GM23338 (cell line): ENCODE measurements around the gene MOGAT1. TPM values are rescaled to one million over a fixed set of nuclear protein-coding genes. Genes with fewer than 3 reads are reported as not detected.

Experiments used
- ATAC-seq: fragments of 200-7000 bp; cut with Tn5 transposase; 3 replicates; pipeline ENCODE4 v1.9.1; 2020
- DNase-seq: peaks from one replicate; pipeline ENCODE4 v3.0.0-alpha.2; 2015; ENCODE audit warnings: low spot score
- H2AFZ ChIP-seq: fragments of 200-600 bp; sonication (generic); 2 replicates; pipeline ENCODE4 v1.8.0; 2016; ENCODE audit warnings: antibody characterized with exemption, mild to moderate bottlenecking, moderate library complexity
- H3F3A ChIP-seq: fragments of 200-600 bp; sonication (generic); replicated peaks from 2 replicates; pipeline ENCODE4 v1.8.0; 2017; ENCODE audit warnings: antibody characterized with exemption, mixed run types, low read depth
- H3K27ac ChIP-seq: fragments of 200-600 bp; sonication (generic); 2 replicates; pipeline ENCODE4 v1.6.1; 2016; ENCODE audit warnings: low read depth
- H3K27me3 ChIP-seq: fragments of 200-600 bp; sonication (generic); 2 replicates; pipeline ENCODE4 v1.8.0; 2016; ENCODE audit warnings: mild to moderate bottlenecking, mixed run types, moderate library complexity; ENCODE audit not compliant: insufficient read depth
- H3K36me3 ChIP-seq: fragments of 200-600 bp; sonication (generic); 2 replicates; pipeline ENCODE4 v1.8.0; 2016; ENCODE audit warnings: mild to moderate bottlenecking; ENCODE audit not compliant: insufficient read depth
- H3K4me1 ChIP-seq: fragments of 200-600 bp; sonication (generic); 2 replicates; pipeline ENCODE4 v1.8.0; 2016; ENCODE audit warnings: mild to moderate bottlenecking, moderate library complexity; ENCODE audit not compliant: insufficient read depth
- H3K4me2 ChIP-seq: fragments of 200-600 bp; sonication (generic); 2 replicates; pipeline ENCODE4 v1.7.1; 2017; ENCODE audit warnings: mixed run types
- H3K4me3 ChIP-seq: fragments of 200-600 bp; sonication (generic); 2 replicates; pipeline ENCODE4 v1.6.1; 2016; ENCODE audit warnings: mixed run types
- H3K79me2 ChIP-seq: fragments of 200-600 bp; sonication (generic); replicated peaks from 2 replicates; pipeline ENCODE4 v1.8.0; 2017; ENCODE audit warnings: mild to moderate bottlenecking; ENCODE audit not compliant: insufficient read depth
- H3K9me2 ChIP-seq: fragments of 200-600 bp; sonication (generic); 2 replicates; pipeline ENCODE4 v1.8.0; 2017; ENCODE audit not compliant: insufficient read depth
- H4K20me1 ChIP-seq: fragments of 200-600 bp; sonication (generic); replicated peaks from 2 replicates; pipeline ENCODE4 v1.8.0; 2017; ENCODE audit warnings: mild to moderate bottlenecking; ENCODE audit not compliant: insufficient read depth
- H3K27ac Mint-ChIP-seq: 2 replicates; pipeline ENCODE4 v1.8.0; 2020; ENCODE audit warnings: inconsistent platforms, mild to moderate bottlenecking, moderate library complexity, mixed read lengths
- H3K27me3 Mint-ChIP-seq: 3 replicates; pipeline ENCODE4 v1.8.0; 2022; ENCODE audit warnings: low read depth, mild to moderate bottlenecking, moderate library complexity, mixed read lengths, inconsistent platforms; ENCODE audit not compliant: insufficient read depth, poor library complexity
- H3K36me3 Mint-ChIP-seq: 3 replicates; pipeline ENCODE4 v1.8.0; 2021; ENCODE audit warnings: low read depth, mild to moderate bottlenecking, inconsistent platforms, moderate library complexity, mixed read lengths
- H3K4me1 Mint-ChIP-seq: 3 replicates; pipeline ENCODE4 v1.8.0; 2020; ENCODE audit warnings: mild to moderate bottlenecking, inconsistent platforms, mixed read lengths
- H3K4me3 Mint-ChIP-seq: 3 replicates; pipeline ENCODE4 v1.8.0; 2021; ENCODE audit warnings: moderate library complexity, mild to moderate bottlenecking, inconsistent platforms, mixed read lengths
- H3K9me3 Mint-ChIP-seq: 3 replicates; pipeline ENCODE4 v1.8.0; 2020; ENCODE audit warnings: moderate library complexity, mild to moderate bottlenecking, inconsistent platforms, mixed read lengths
- CREB1 ChIP-seq: fragments of 250-450 bp; sonication (Bioruptor Pico); IDR thresholded peaks from 2 replicates; pipeline ENCODE4 v1.5.0; 2020; ENCODE audit warnings: low read depth, mild to moderate bottlenecking, moderate library complexity
- CTCF ChIP-seq, 2 experiments: fragments of 200-600 bp in 1 of 2; sonication (generic) in 1 of 2; conservative IDR thresholded peaks; 2 replicates each; pipeline versions ENCODE4 v1.5.1 to v1.6.1; 2016 to 2017; ENCODE audit warnings: antibody characterized with exemption in 2 of 2, low read depth in 2 of 2, mild to moderate bottlenecking in 2 of 2, moderate library complexity in 1 of 2
- EZH2 ChIP-seq: fragments of 200-600 bp; sonication (generic); IDR thresholded peaks from one replicate; pipeline ENCODE4 v1.8.0; 2017; ENCODE audit warnings: antibody characterized with exemption, mild to moderate bottlenecking, low read depth; ENCODE audit not compliant: unreplicated experiment
- EZH2phosphoT487 ChIP-seq: fragments of 200-600 bp; sonication (generic); IDR thresholded peaks from one replicate; pipeline ENCODE4 v1.8.1; 2018; ENCODE audit warnings: antibody characterized with exemption; ENCODE audit not compliant: unreplicated experiment
- NANOG ChIP-seq: IDR thresholded peaks from 2 replicates; pipeline ENCODE4 v1.6.1; 2016; ENCODE audit warnings: antibody characterized with exemption, borderline replicate concordance
- POLR2AphosphoS5 ChIP-seq: IDR thresholded peaks from 2 replicates; pipeline ENCODE4 v1.6.1; 2016; ENCODE audit warnings: antibody characterized with exemption, low read depth
- REST ChIP-seq: IDR thresholded peaks from one replicate; pipeline ENCODE4 v1.6.1; 2018; ENCODE audit warnings: antibody characterized with exemption; ENCODE audit not compliant: unreplicated experiment
- STAT1 ChIP-seq: IDR thresholded peaks from one replicate; pipeline ENCODE4 v1.6.1; 2016; ENCODE audit warnings: antibody characterized with exemption; ENCODE audit not compliant: unreplicated experiment
- ZNF331 ChIP-seq: fragments of 250-450 bp; sonication (Bioruptor Pico); IDR thresholded peaks from 2 replicates; pipeline ENCODE4 v1.5.0; 2020; ENCODE audit warnings: low read depth, mild to moderate bottlenecking, moderate library complexity
- polyA plus RNA-seq: library from polyadenylated mRNA; unstranded; fragments of >200 nt; fragmentation: Nextera tagmentation; extraction: Ambion mirVana; gene quantifications from 2 replicates; pipeline ENCODE4 v1.2.1, GENCODE V29; 2016
- total RNA-seq: library from RNA; depleted of rRNA; stranded (reverse); fragments of >200 nt; shearing (Covaris generic); gene quantifications from 2 replicates; pipeline ENCODE4 v1.2.3, GENCODE V29; 2014
- TF ChIP-seq, protein P1 (sequence below): IDR thresholded peaks from 2 replicates; pipeline ENCODE4 v1.6.1; 2016; ENCODE audit warnings: antibody characterized with exemption

The MOGAT1 gene
- total and polyA plus RNA-seq, 2 experiments from 2014 or later: 0.86 to 0.94 TPM

- no peak for TF ChIP-seq REST
Measured at GRCh38 chr2:222739939-222740338, 68.5 kb downstream of the MOGAT1 start (continued).

DNA sequence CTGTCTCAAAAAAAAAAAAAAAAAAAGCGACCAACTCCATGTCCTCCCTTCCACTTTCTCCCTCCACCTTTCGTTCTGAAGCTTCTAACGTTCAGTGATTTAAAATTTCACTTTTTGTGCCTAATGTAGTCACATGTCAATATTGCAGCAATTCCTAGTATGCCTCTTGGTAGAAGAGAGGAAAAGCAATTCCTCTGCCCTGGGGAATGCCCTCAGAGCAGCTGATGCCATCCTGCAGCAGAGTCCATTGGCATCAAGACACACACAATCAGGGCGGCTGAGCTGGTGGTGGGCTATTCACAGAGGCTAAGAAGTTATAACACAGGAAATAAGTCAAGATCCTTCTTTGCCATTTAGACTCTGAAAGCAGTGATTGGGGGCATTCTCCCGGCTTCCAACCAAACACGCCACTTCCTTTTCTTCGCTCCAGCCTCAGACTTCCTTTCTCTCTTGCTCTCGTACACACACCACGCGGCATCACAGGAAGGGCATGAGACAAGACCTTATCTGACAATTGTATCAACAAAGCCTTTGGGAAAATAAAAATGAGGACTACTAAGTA, 71.9 kb downstream of the MOGAT1 start:
- Mint-ChIP-seq H3K27ac (no peak overlapping the region), H3K4me1 (peaks cover 38% of the 10 kb centered on the region), H3K4me3 (no peak overlapping the region), H3K36me3 (peaks cover 4% of the 10 kb centered on the region; the same call in 1 of the 3 replicates), H3K9me3 (peaks cover 4% of the 10 kb centered on the region; the same call in 1 of the 3 replicates), H3K27me3 (peaks cover 6% of the 10 kb centered on the region)
- Histone ChIP-seq H3K79me2 (no peaks in the 10 kb centered on the region), H3F3A (no peaks in the 10 kb centered on the region), H3K4me2 (no peak overlapping the region), H3K27me3 (no peaks in the 10 kb centered on the region), H4K20me1 (no peaks in the 10 kb centered on the region), H3K4me1 (peaks cover 36% of the 10 kb centered on the region), H3K27ac (no peak overlapping the region), H3K36me3 (no peaks in the 10 kb centered on the region), H3K9me2 (peaks cover 9% of the 10 kb centered on the region; the same call in 1 of the 2 replicates), H2AFZ (no peak overlapping the region), H3K4me3 (no peak overlapping the region)
- DNase-seq: no peak
- ATAC-seq: no peak
- no peak for TF ChIP-seq CTCF (conservative IDR thresholded peaks at IDR 0.05; ENCODE audit: low read depth in 2 of 2)
- no peak for TF ChIP-seq CREB1 (CRISPR knock-in tag)
- no peak for TF ChIP-seq POLR2AphosphoS5
- no peak for TF ChIP-seq NANOG
- no peak for TF ChIP-seq STAT1
- no peak for TF ChIP-seq EZH2
- no peak for TF ChIP-seq REST
- no peak for TF ChIP-seq EZH2phosphoT487
- TF ChIP-seq, protein P1, sequence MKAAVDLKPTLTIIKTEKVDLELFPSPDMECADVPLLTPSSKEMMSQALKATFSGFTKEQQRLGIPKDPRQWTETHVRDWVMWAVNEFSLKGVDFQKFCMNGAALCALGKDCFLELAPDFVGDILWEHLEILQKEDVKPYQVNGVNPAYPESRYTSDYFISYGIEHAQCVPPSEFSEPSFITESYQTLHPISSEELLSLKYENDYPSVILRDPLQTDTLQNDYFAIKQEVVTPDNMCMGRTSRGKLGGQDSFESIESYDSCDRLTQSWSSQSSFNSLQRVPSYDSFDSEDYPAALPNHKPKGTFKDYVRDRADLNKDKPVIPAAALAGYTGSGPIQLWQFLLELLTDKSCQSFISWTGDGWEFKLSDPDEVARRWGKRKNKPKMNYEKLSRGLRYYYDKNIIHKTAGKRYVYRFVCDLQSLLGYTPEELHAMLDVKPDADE: no peak
- TF ChIP-seq ZNF331 (CRISPR knock-in tag): no peak
